ENCODE results near the gene TRABD.

Gene TRABD

GRCh38 chr22:50175921-50176849 lies 9.5 kb upstream of the TRABD start:
- DNase-seq = no peak

- DNase-seq = no peak
Observed at GRCh38 chr22:50176850-50177536, 8.7 kb upstream of the TRABD start.

- DNase-seq = no peak
Observed at GRCh38 chr22:50177537-50178470, 7.9 kb upstream of the TRABD start.

DNA sequence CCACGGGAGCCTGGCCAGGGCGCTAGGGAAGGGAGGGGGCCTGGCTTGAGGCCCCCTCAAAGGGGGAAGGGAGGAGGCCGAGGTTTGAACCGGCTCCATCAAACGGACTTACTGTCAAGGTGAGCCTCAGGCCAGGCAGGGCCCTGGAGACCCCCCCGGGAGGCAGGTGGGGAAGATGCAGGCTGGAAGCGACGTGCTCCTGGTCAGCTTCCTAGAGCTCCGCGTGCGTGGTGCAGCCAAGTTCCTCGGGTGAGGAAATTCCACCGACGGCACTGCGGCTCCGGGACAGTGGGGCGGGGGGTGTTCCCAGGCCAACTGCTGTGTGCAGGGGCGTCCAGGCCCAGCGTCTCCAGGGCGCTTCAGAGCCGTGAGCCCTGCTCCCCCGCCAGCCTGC lies 7.2 kb upstream of the TRABD start:
- no peak for DNase-seq

DNA sequence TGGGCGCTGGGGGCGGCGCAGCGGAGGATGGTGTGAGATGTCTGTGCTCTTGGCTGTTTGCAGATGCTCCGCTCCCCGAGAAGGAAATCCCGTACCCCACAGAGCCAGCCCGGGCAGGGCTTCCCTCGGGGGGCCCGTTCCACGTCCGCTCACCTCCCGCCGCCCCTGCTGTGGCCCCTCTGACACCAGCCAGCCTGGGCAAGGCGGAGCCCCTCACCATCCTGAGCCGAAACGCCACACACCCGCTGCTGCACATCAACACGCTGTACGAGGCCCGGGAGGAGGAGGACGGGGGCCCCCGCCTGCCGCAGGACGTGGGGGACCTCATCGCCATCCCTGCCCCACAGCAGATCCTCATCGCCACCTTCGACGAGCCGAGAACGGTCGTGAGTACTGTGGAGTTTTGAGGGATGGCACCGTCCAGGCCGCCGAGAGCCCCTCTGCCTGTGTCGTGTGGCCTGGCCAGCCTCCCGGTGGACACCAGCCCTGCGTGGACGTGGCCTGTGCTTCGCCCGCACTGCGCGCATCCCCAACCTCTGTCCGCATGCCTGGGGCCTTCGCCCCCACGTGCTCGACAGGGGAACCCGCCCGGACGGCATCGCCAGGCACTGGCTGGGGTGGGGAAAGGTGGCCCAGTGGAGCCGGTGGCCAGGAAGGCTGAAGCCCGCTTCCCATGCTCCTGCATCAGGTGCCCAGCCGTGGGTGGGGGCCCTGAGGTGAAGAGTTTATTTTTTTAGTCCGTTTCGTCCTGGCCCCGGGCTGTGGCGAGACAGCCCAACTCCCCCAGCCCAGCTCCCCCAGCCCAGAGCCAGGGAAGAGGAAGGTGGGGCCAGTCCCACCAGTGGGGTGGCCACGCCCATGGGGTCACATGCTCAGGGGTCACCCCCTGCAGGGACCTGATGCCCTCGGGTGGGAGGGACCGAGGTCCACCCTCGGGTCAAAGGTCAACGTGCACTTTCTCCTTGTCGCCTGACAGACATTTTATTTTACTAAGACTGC lies 6.5 kb upstream of the TRABD start:
- no peak for DNase-seq

GRCh38 chr22:50179937-50180726 lies 5.6 kb upstream of the TRABD start:
- DNase-seq = no peak

DNA sequence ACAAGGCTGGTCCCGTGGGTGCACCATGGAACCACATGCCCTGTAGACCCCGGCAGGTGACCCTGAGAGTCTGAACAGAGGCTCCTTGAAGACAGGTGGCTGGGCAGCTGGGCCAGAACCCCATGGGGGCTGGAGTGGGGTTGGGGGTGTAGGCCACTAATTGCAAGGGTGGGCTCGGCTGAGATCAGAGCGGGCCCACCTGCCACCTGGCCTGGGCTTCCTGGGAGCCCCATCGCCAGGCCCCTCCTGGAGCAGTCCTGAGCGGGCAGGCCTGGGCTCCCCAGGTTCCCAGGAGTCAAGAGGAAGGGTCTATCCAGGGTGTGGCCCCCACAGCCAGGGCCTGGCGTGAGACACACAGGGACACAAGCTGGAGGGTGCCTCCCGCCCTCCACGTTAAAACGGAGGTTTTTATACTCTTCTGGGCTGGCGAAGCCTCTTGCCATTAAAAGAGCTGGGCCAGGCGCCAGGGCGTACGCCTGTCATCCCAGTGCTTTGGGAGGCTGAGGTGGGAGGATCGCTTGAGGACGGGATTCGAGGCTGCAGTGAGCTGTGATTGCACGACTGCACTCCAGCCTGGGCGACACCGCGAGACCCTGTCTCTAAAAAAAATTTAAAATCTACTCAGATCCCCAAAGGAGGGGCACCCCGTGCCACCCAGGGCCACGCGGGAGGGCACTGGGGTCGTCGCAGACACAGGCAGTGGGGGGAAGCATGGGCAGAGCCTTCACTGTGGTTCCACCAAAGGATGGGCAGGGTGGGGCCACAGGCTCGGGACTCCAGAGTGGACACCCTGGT lies 4.8 kb upstream of the TRABD start:
- no peak for DNase-seq

GRCh38 chr22:50182176-50183081 lies 3.3 kb upstream of the TRABD start:
- no peak for DNase-seq

- DNase-seq = no peak
Observed at GRCh38 chr22:50183141-50183971, 2.4 kb upstream of the TRABD start.

DNA sequence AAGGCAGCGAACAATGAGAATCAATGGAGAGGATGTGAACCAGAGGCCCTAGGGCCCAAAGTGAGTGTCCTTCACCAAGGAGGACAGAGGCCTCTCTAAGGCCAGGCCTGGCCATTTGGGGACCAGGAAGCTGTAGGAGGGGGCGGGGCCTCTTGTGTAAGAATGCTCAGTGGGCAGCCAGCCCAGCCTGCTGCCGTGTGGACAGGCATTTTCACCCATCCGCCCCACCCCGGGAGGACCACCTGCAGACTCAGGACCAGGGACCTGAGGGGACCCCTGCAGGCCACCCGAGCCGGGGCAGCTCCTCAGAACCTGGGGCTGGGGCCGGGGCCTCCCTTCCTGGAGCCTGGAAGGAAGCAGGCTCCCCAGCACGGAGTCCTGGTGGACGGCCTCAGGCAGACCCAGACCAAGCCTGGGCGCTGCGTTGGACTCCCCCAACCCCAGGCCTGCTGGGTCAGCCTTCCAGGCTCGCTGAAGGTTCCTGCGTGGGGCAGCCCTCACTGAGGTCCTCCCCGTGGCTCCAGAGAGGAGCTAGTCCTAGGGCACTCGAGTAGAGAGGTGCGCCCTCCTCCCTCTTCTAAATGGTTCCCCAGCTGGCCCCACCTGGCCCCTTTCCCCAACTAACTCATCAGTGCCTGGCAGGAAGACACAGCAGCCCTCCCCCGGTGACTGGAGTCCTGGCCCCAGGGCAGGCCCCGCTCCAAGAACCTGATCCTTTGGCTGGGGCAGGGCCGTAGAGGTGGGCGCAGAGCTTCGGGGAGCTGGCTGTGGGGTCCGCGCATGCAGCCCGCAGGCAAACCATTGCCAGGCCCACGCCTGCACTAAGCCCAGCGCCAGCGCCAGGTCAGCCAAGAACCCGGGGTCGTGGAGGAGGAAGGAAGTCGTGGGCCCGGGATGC lies 1.5 kb upstream of the TRABD start:
- DNase-seq = no peak

DNA sequence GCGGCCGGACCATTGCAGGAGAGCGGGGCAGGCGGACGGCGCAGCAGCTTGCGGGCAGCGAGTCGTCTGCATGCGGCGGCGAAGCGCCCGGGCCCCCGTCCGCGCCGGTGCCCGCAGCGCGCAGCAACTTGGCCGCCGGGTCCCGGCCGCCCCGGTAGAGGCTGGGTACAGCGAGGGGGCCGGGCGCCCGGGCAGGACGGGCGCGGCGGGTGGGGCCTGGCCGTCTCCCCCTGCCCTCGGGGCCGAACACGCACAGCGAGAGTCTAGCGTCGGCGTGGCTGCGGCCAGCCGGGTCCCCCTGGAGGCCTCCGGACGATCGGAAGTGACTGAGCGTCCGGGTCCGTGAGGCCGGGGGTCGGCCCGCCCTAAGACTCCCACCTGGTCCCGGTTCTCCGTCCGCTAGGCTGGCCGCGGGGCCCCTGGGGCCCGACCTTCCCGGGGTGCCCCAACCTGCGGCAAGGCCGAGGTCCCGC lies 775 bp upstream of the TRABD start:
- no peak for DNase-seq

DNA sequence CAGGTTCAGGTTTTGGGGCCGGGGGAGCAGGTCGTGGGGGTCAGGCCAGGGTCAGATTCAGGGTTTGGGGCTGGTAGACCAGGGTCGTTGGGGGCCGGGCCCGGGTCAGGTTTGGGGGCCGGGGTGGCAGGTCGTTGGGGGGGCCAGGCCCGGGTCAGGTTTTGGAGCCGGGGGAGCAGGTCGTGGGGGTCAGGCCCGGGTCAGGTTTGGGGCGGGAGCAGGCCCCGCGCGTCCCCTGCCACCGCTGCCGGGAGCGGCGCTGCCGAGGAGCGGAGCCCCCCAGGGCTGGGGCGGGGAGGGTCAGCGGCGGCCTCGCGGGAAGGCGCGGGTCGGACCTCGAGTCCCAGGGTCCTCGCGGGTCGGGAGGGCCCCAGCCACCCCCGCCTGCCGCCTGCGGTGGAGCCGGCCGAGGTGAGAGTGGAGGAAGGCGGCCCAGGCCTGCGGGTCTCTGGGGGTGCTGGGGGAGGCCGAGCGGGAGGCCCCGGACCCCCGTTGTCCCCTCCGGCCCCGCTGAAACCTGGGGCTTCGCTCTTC lies 535 bp downstream of the TRABD start:
- no peak for DNase-seq

DNA sequence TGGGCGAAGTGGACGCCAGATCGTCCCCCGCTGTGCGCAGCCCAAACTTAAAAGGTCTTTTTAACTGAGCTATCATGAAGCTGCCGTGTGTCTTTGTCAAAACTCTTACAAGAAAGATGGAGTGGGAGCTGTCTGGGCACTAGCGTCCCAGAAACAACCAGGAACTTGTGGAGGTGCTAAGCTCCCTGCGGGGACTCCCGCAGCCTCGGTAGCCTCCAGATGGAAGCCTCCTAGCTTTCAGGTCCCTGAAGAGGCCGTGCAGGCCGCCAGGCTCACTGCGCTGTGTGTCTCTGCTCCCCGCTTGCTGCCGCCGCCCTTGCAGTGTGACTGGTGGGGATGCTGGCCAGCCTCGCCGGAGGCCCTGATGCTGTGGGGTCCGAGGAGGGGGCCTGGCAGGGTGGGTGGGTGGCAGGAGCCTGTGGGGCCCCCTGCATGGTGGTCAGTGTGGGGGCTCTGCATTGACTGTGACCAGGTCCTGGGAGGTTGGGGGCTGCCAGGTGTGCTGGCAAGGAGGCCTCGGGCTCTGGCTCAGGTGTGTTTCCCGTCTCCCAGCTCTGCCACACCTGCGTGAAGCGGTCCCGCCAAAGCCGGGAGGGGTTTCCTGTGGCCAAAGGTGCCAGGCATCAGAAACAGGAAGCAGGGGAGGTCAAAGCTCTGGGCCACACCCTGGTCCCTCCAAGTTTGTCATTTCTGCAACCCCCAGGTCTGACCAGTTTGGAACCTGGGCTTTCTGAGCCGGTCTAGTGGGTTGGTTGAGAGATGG lies 1.2 kb downstream of the TRABD start:
- no peak for DNase-seq

- DNase-seq = no peak
Observed at GRCh38 chr22:50188356-50188755, 2.6 kb downstream of the TRABD start.

- no peak for DNase-seq
Observed at GRCh38 chr22:50189184-50189848, 3.6 kb downstream of the TRABD start.

Data from NCI-H1694 treated with DMSO at 0.1 percent for 48 hours (cell line).